ENCODE data around the gene BCAS4.

BCAS4 gene

DNA sequence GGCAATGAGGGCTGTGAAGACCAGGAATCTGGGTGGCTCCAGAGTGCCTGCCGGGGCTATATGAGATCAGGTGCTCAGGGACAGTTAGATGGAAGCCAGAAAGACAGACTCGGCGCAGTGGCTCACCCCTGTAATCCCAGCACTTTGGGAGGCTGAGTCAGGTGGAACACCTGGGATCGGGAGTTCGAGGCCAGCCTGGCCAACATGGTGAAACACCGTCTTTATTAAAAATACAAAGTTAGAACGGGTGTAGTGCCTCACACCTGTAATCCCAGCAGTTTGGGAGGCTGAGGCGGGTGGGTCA lies 43.4 kb downstream of the BCAS4 start:
- H3K4me3 ChIP-seq: no peak overlapping the region
- no peak overlapping the region for H3K4me2 ChIP-seq
- H3K36me3 ChIP-seq: peaks cover 100% of the 10 kb centered on the region
- H3K27ac ChIP-seq: no peak overlapping the region
- no peaks in the 10 kb centered on the region for H3K9me3 ChIP-seq
- peaks cover 29% of the 10 kb centered on the region for H3K4me1 ChIP-seq
- no peak overlapping the region for H3K9ac ChIP-seq
- no peaks in the 10 kb centered on the region; the same call in 1 of the 2 replicates for H4K20me1 ChIP-seq
- TF ChIP-seq Cebpa-rat (IDR thresholded peaks at IDR 0.05): no peak
- H3K27me3 ChIP-seq: no peaks in the 10 kb centered on the region

GRCh38 chr20:50838707-50839385 lies 44.0 kb downstream of the BCAS4 start:
- H3K4me3 ChIP-seq: no peak overlapping the region
- TF ChIP-seq Cebpa-rat (IDR thresholded peaks at IDR 0.05): no peak
- H3K9ac ChIP-seq: no peak overlapping the region
- peaks cover 28% of the 10 kb centered on the region for H3K4me1 ChIP-seq
- H3K9me3 ChIP-seq: no peaks in the 10 kb centered on the region
- H3K36me3 ChIP-seq: peaks cover 100% of the 10 kb centered on the region
- H3K27me3 ChIP-seq: no peaks in the 10 kb centered on the region
- H3K4me2 ChIP-seq: no peak overlapping the region
- peak overlapping the region; percentile 13; the same call in 1 of the 2 replicates for H3K27ac ChIP-seq
- H4K20me1 ChIP-seq: no peaks in the 10 kb centered on the region; the same call in 1 of the 2 replicates

GRCh38 chr20:50842821-50843220 lies 48.0 kb downstream of the BCAS4 start:
- Histone ChIP-seq H3K27me3 (no peaks in the 10 kb centered on the region), H3K4me2 (no peak overlapping the region), H3K27ac (no peak overlapping the region), H3K4me3 (no peak overlapping the region), H3K9me3 (no peaks in the 10 kb centered on the region), H3K9ac (no peak overlapping the region), H3K4me1 (peaks cover 22% of the 10 kb centered on the region), H4K20me1 (peaks cover 8% of the 10 kb centered on the region; the same call in 1 of the 2 replicates), H3K36me3 (peaks cover 96% of the 10 kb centered on the region)
- no peak for TF ChIP-seq Cebpa-rat (IDR thresholded peaks at IDR 0.05)

GRCh38 chr20:50843331-50844276 lies 48.7 kb downstream of the BCAS4 start:
- Histone ChIP-seq H4K20me1 (peaks cover 8% of the 10 kb centered on the region; the same call in 1 of the 2 replicates), H3K36me3 (peaks cover 92% of the 10 kb centered on the region), H3K4me3 (no peak overlapping the region), H3K4me1 (peaks cover 25% of the 10 kb centered on the region), H3K9me3 (no peaks in the 10 kb centered on the region), H3K4me2 (no peak overlapping the region), H3K27ac (no peak overlapping the region), H3K27me3 (no peaks in the 10 kb centered on the region), H3K9ac (no peak overlapping the region)
- no peak for TF ChIP-seq Cebpa-rat (IDR thresholded peaks at IDR 0.05)

DNA sequence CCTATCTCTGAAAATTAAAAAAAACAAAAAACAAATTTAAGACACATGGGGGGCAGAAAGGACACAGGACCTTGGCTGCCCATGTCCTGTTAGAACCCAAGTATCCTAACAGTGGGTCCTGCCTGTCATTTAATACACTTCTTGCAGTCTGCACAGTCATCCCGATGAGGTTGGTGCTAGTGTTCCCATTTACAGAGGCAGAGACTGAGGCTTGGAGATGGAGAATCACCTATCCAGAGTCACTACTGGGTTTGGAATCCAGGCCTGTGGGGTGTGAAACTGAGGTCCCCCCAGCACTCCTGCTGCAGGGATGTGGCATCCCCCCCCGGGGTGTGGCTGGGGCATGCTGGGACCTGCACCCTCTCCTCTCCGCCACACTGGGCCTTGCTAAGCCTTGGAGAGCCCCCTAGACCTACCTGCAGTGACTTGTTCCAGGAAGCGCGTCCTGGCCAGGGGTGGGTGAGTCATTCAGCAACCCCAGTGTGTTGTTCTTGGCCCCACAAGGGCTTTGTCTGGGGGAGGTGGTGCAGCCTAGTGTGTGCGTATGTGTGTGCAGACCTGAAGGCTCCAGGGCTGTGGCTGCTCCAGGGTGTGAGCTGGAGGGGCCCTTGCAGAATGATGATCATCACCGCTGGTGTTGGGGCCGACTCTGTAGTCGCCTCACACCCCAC lies 49.7 kb downstream of the BCAS4 start:
- no peak overlapping the region for H3K4me3 ChIP-seq
- H3K4me2 ChIP-seq: no peak overlapping the region
- no peaks in the 10 kb centered on the region for H3K9me3 ChIP-seq
- TF ChIP-seq Cebpa-rat (IDR thresholded peaks at IDR 0.05): no peak
- no peak overlapping the region for H3K9ac ChIP-seq
- H4K20me1 ChIP-seq: peaks cover 13% of the 10 kb centered on the region; the same call in 1 of the 2 replicates
- H3K36me3 ChIP-seq: peaks cover 86% of the 10 kb centered on the region
- H3K27ac ChIP-seq: no peak overlapping the region
- peaks cover 35% of the 10 kb centered on the region for H3K4me1 ChIP-seq
- H3K27me3 ChIP-seq: no peaks in the 10 kb centered on the region

GRCh38 chr20:50845566-50846215 lies 50.8 kb downstream of the BCAS4 start:
- Histone ChIP-seq H3K4me1 (peaks cover 46% of the 10 kb centered on the region), H3K36me3 (peaks cover 84% of the 10 kb centered on the region), H3K9ac (no peak overlapping the region), H3K4me3 (no peak overlapping the region), H3K27ac (no peak overlapping the region), H3K4me2 (no peak overlapping the region), H3K9me3 (no peaks in the 10 kb centered on the region), H4K20me1 (peaks cover 14% of the 10 kb centered on the region; the same call in 1 of the 2 replicates), H3K27me3 (no peaks in the 10 kb centered on the region)
- TF ChIP-seq Cebpa-rat (IDR thresholded peaks at IDR 0.05): no peak

- no peak for TF ChIP-seq Cebpa-rat (IDR thresholded peaks at IDR 0.05)
- Histone ChIP-seq H3K4me1 (peaks cover 63% of the 10 kb centered on the region), H4K20me1 (peaks cover 14% of the 10 kb centered on the region; the same call in 1 of the 2 replicates), H3K4me3 (peak overlapping the region; percentile 39; the same call in 1 of the 2 replicates), H3K4me2 (peak overlapping the region; percentile 85), H3K9ac (peak overlapping the region; percentile 71), H3K36me3 (peaks cover 79% of the 10 kb centered on the region), H3K9me3 (no peaks in the 10 kb centered on the region), H3K27ac (peak overlapping the region; percentile 84), H3K27me3 (no peaks in the 10 kb centered on the region)
These were observed 53.5 kb downstream of the BCAS4 start for GRCh38 chr20:50848341-50848808.

DNA sequence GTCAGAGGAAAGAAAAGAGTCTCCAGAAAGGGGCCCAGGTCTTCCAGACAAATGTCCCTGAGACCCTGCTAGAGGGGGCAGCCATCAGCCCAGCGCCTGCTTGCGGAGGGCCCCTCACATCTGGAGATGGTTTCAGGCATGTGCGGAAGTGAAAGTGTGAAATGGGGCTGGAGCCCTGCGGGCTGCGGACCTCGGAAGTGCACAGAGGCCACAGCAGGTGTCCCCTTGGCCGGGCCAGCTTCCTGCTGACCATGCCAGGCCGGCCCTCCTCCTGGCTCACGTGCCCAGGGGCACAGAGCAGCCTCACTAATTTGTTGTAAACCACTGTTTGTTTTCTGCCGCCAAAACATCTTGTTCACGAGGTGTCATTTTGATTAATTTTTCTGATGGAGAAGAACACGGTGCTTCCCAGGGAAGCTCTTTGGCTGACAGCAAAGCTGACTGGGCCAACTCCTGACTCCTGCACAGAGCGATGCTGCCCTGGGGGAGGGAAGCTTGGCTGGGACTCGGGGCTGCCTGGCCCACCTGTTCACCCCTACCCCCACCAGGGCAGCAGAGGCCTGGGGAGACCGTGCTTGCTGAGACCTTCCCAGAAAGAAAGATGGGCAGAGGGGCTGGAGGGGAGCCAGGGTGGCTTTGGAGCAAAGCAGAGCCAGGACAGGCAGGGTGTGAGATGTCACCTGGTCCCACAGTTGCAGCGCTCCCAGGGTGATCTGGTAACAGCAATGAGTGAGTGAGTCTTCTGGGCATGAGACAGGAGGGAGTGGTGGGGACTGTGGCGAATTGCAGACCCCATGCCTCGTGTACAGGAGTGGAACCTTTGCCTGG lies 54.2 kb downstream of the BCAS4 start:
- TF ChIP-seq Cebpa-rat (IDR thresholded peaks at IDR 0.05): no peak
- Histone ChIP-seq H3K4me3 (peak overlapping the region; percentile 39), H4K20me1 (peaks cover 14% of the 10 kb centered on the region; the same call in 1 of the 2 replicates), H3K9ac (peak overlapping the region; percentile 71), H3K27ac (peak overlapping the region; percentile 84), H3K27me3 (no peaks in the 10 kb centered on the region), H3K36me3 (peaks cover 79% of the 10 kb centered on the region), H3K4me2 (peak overlapping the region; percentile 85), H3K9me3 (no peaks in the 10 kb centered on the region), H3K4me1 (peaks cover 63% of the 10 kb centered on the region)

All from BLaER1 (cell line).